ENCODE measurements around the gene PRKAG2.

Gene PRKAG2

GRCh38 chr7:151716323-151716722, 160.6 kb downstream of the PRKAG2 start:
- no peak overlapping the region for H3K4me3 ChIP-seq (ENCODE audit: low read length, poor library complexity, severe bottlenecking)
- no peaks in the 10 kb centered on the region for H3K9me3 ChIP-seq (ENCODE audit: insufficient read depth, low read depth, low read length)
- no peak overlapping the region for H3K4me2 ChIP-seq (ENCODE audit: low read depth, low read length, poor library complexity, severe bottlenecking)
- TF ChIP-seq EZH2phosphoT487 (IDR thresholded peaks at IDR 0.05; ENCODE audit: borderline replicate concordance) (no peak), CTCF (conservative IDR thresholded peaks at IDR 0.05; ENCODE audit: low read length) (no peak)
- no peak overlapping the region for H2AFZ ChIP-seq (ENCODE audit: low read length)
- H3F3A ChIP-seq (ENCODE audit: low read depth), result no peaks in the 10 kb centered on the region
- no peaks in the 10 kb centered on the region for H3K36me3 ChIP-seq (ENCODE audit: insufficient read depth, low read length)
- H3K9me2 ChIP-seq (replicated peaks; ENCODE audit: low read depth, low read length), result no peaks in the 10 kb centered on the region
- no peaks in the 10 kb centered on the region for H3K4me1 ChIP-seq (ENCODE audit: insufficient read depth, low read length, poor library complexity, severe bottlenecking)
- no peaks in the 10 kb centered on the region for H4K20me1 ChIP-seq (ENCODE audit: insufficient read depth, low read length, poor library complexity, severe bottlenecking)
- H3K79me2 ChIP-seq (ENCODE audit: insufficient read depth, low read length), result no peaks in the 10 kb centered on the region
- no peaks in the 10 kb centered on the region for H3K27me3 ChIP-seq (ENCODE audit: insufficient read depth, low read length, poor library complexity, severe bottlenecking)
- no peak overlapping the region for H3K9ac ChIP-seq (ENCODE audit: low read depth, low read length, poor library complexity, severe bottlenecking)

- Histone ChIP-seq H2AFZ (ENCODE audit: low read length) (no peak overlapping the region), H3K9me3 (ENCODE audit: insufficient read depth, low read depth, low read length) (no peaks in the 10 kb centered on the region), H3K4me2 (ENCODE audit: low read depth, low read length, poor library complexity, severe bottlenecking) (no peak overlapping the region), H3K9me2 (replicated peaks; ENCODE audit: low read depth, low read length) (no peaks in the 10 kb centered on the region), H3K4me3 (ENCODE audit: low read length, poor library complexity, severe bottlenecking) (no peak overlapping the region), H3K9ac (ENCODE audit: low read depth, low read length, poor library complexity, severe bottlenecking) (no peak overlapping the region), H3F3A (ENCODE audit: low read depth) (no peaks in the 10 kb centered on the region), H3K36me3 (ENCODE audit: insufficient read depth, low read length) (no peaks in the 10 kb centered on the region), H3K27me3 (ENCODE audit: insufficient read depth, low read length, poor library complexity, severe bottlenecking) (no peaks in the 10 kb centered on the region), H3K79me2 (ENCODE audit: insufficient read depth, low read length) (no peaks in the 10 kb centered on the region), H3K4me1 (ENCODE audit: insufficient read depth, low read length, poor library complexity, severe bottlenecking) (no peaks in the 10 kb centered on the region), H4K20me1 (ENCODE audit: insufficient read depth, low read length, poor library complexity, severe bottlenecking) (no peaks in the 10 kb centered on the region)
- no peak for TF ChIP-seq EZH2phosphoT487 (IDR thresholded peaks at IDR 0.05; ENCODE audit: borderline replicate concordance)
- no peak for TF ChIP-seq CTCF (conservative IDR thresholded peaks at IDR 0.05; ENCODE audit: low read length)
These were observed 161.1 kb downstream of the PRKAG2 start for GRCh38 chr7:151715666-151716315.

GRCh38 chr7:151714201-151714600, 162.7 kb downstream of the PRKAG2 start:
- Histone ChIP-seq H3K36me3 (ENCODE audit: insufficient read depth, low read length) (no peaks in the 10 kb centered on the region), H3K4me1 (ENCODE audit: insufficient read depth, low read length, poor library complexity, severe bottlenecking) (no peaks in the 10 kb centered on the region), H4K20me1 (ENCODE audit: insufficient read depth, low read length, poor library complexity, severe bottlenecking) (no peaks in the 10 kb centered on the region), H3K9me2 (replicated peaks; ENCODE audit: low read depth, low read length) (no peaks in the 10 kb centered on the region), H2AFZ (ENCODE audit: low read length) (no peak overlapping the region), H3K9ac (ENCODE audit: low read depth, low read length, poor library complexity, severe bottlenecking) (no peak overlapping the region), H3K9me3 (ENCODE audit: insufficient read depth, low read depth, low read length) (no peaks in the 10 kb centered on the region), H3F3A (ENCODE audit: low read depth) (no peaks in the 10 kb centered on the region), H3K4me2 (ENCODE audit: low read depth, low read length, poor library complexity, severe bottlenecking) (no peak overlapping the region), H3K27me3 (ENCODE audit: insufficient read depth, low read length, poor library complexity, severe bottlenecking) (no peaks in the 10 kb centered on the region), H3K79me2 (ENCODE audit: insufficient read depth, low read length) (no peaks in the 10 kb centered on the region), H3K4me3 (ENCODE audit: low read length, poor library complexity, severe bottlenecking) (no peak overlapping the region)
- no peak for TF ChIP-seq CTCF (conservative IDR thresholded peaks at IDR 0.05; ENCODE audit: low read length)
- TF ChIP-seq EZH2phosphoT487 (IDR thresholded peaks at IDR 0.05; ENCODE audit: borderline replicate concordance), result no peak
